Endothelial cell (in vitro differentiated cells): Measurements from ENCODE around the gene LRRC8B. TPM values are rescaled to one million over a fixed set of nuclear protein-coding genes. Genes with fewer than 3 reads are reported as not detected.

Experiments used
- DNase-seq: peaks from one replicate; pipeline ENCODE4 v3.0.0; 2021; ENCODE audit warnings: low spot score
- H3K27ac Mint-ChIP-seq: one replicate; pipeline ENCODE4 v1.8.0; 2021; ENCODE audit warnings: mixed read lengths, inconsistent platforms; ENCODE audit not compliant: unreplicated experiment
- H3K27me3 Mint-ChIP-seq: one replicate; pipeline ENCODE4 v1.8.0; 2021; ENCODE audit warnings: mild to moderate bottlenecking, moderate library complexity, mixed read lengths, inconsistent platforms; ENCODE audit not compliant: unreplicated experiment
- H3K36me3 Mint-ChIP-seq: one replicate; pipeline ENCODE4 v1.8.0; 2021; ENCODE audit warnings: mild to moderate bottlenecking, low read depth, mixed read lengths, inconsistent platforms; ENCODE audit not compliant: unreplicated experiment
- H3K4me1 Mint-ChIP-seq: one replicate; pipeline ENCODE4 v1.8.0; 2021; ENCODE audit warnings: mild to moderate bottlenecking, mixed read lengths, inconsistent platforms; ENCODE audit not compliant: unreplicated experiment
- H3K4me3 Mint-ChIP-seq: one replicate; pipeline ENCODE4 v1.8.0; 2021; ENCODE audit warnings: mild to moderate bottlenecking, mixed read lengths, inconsistent platforms; ENCODE audit not compliant: unreplicated experiment
- H3K9me3 Mint-ChIP-seq: one replicate; pipeline ENCODE4 v1.8.0; 2021; ENCODE audit warnings: mixed read lengths, inconsistent platforms; ENCODE audit not compliant: unreplicated experiment
- CTCF ChIP-seq: fragments of 200-600 bp; sonication (generic); IDR thresholded peaks from one replicate; pipeline ENCODE4 v1.5.0; 2021; ENCODE audit warnings: antibody characterized with exemption; ENCODE audit not compliant: unreplicated experiment
- total RNA-seq: library from RNA; stranded (reverse); fragmentation: NEBNext Ultra II Directional; extraction: Animal tissue kit (Norgen Biotek cat#: 25700); gene quantifications from one replicate; pipeline ENCODE4 v1.2.1, GENCODE V29; 2021; ENCODE audit not compliant: unreplicated experiment

Gene LRRC8B
- total RNA-seq, 1 donor from 2014 or later: 14.5 TPM

- H3K4me1 Mint-ChIP-seq: no peaks in the 10 kb centered on the region
- DNase-seq: no peak
- no peak overlapping the region for H3K27ac Mint-ChIP-seq
- peaks cover 11% of the 10 kb centered on the region for H3K36me3 Mint-ChIP-seq
- TF ChIP-seq CTCF: no peak
- H3K4me3 Mint-ChIP-seq: no peak overlapping the region
- H3K27me3 Mint-ChIP-seq: no peaks in the 10 kb centered on the region
- H3K9me3 Mint-ChIP-seq: no peaks in the 10 kb centered on the region
Measured at GRCh38 chr1:89616844-89617627, 92.4 kb downstream of the LRRC8B start.

- DNase-seq: no peak
- no peak for TF ChIP-seq CTCF
- peaks cover 11% of the 10 kb centered on the region for H3K36me3 Mint-ChIP-seq
- H3K27ac Mint-ChIP-seq: no peak overlapping the region
- H3K4me3 Mint-ChIP-seq: no peak overlapping the region
- no peaks in the 10 kb centered on the region for H3K9me3 Mint-ChIP-seq
- no peaks in the 10 kb centered on the region for H3K4me1 Mint-ChIP-seq
- no peaks in the 10 kb centered on the region for H3K27me3 Mint-ChIP-seq
Measured at GRCh38 chr1:89620664-89621063, 96.0 kb downstream of the LRRC8B start.

GRCh38 chr1:89622895-89623294 lies 98.3 kb downstream of the LRRC8B start:
- DNase-seq: no peak
- Mint-ChIP-seq H3K36me3 (peaks cover 6% of the 10 kb centered on the region), H3K27me3 (no peaks in the 10 kb centered on the region), H3K27ac (no peak overlapping the region), H3K9me3 (no peaks in the 10 kb centered on the region), H3K4me1 (no peaks in the 10 kb centered on the region), H3K4me3 (no peak overlapping the region)
- no peak for TF ChIP-seq CTCF

- DNase-seq: no peak
- H3K4me1 Mint-ChIP-seq: no peaks in the 10 kb centered on the region
- peaks cover 2% of the 10 kb centered on the region for H3K27me3 Mint-ChIP-seq
- TF ChIP-seq CTCF: no peak
- no peak overlapping the region for H3K27ac Mint-ChIP-seq
- no peaks in the 10 kb centered on the region for H3K9me3 Mint-ChIP-seq
- no peak overlapping the region for H3K4me3 Mint-ChIP-seq
- H3K36me3 Mint-ChIP-seq: peaks cover 4% of the 10 kb centered on the region
Measured at GRCh38 chr1:89624314-89624713, 99.7 kb downstream of the LRRC8B start.

- TF ChIP-seq CTCF: no peak
- no peak overlapping the region for H3K4me3 Mint-ChIP-seq
- peaks cover 4% of the 10 kb centered on the region for H3K36me3 Mint-ChIP-seq
- H3K4me1 Mint-ChIP-seq: no peaks in the 10 kb centered on the region
- H3K27me3 Mint-ChIP-seq: peaks cover 2% of the 10 kb centered on the region
- no peaks in the 10 kb centered on the region for H3K9me3 Mint-ChIP-seq
- DNase-seq: no peak
- H3K27ac Mint-ChIP-seq: no peak overlapping the region
Measured at GRCh38 chr1:89624715-89625323, 100.2 kb downstream of the LRRC8B start.
